Hepatocyte (in vitro differentiated cells): Measurements from ENCODE around the gene GAS6. TPM values are rescaled to one million over a fixed set of nuclear protein-coding genes. Genes with fewer than 3 reads are reported as not detected.

Experiments
- DNase-seq: peaks from one replicate; pipeline ENCODE4 v3.0.0-alpha.2; 2016; ENCODE audit warnings: low spot score
- H2AFZ ChIP-seq: fragments of 200-600 bp; sonication (generic); 2 replicates; pipeline ENCODE4 v1.6.0; 2016; ENCODE audit warnings: antibody characterized with exemption, mild to moderate bottlenecking
- H3K27ac ChIP-seq: fragments of 200-600 bp; sonication (generic); 2 replicates; pipeline ENCODE4 v1.5.1; 2016; ENCODE audit warnings: mild to moderate bottlenecking
- H3K27me3 ChIP-seq: fragments of 200-600 bp; sonication (generic); 2 replicates; pipeline ENCODE4 v1.6.1; 2016
- H3K36me3 ChIP-seq: fragments of 200-600 bp; sonication (generic); replicated peaks from 2 replicates; pipeline ENCODE4 v1.5.1; 2016; ENCODE audit warnings: low read depth; ENCODE audit not compliant: insufficient read depth
- H3K4me1 ChIP-seq: fragments of 200-600 bp; sonication (generic); 2 replicates; pipeline ENCODE4 v1.5.1; 2016; ENCODE audit warnings: mild to moderate bottlenecking, moderate library complexity; ENCODE audit not compliant: insufficient read depth
- H3K4me2 ChIP-seq: fragments of 200-600 bp; sonication (generic); 2 replicates; pipeline ENCODE4 v1.6.0; 2016
- H3K4me3 ChIP-seq: fragments of 200-600 bp; sonication (generic); 2 replicates; pipeline ENCODE4 v1.5.1; 2016; ENCODE audit warnings: mild to moderate bottlenecking
- H3K79me2 ChIP-seq: fragments of 200-600 bp; sonication (generic); 2 replicates; pipeline ENCODE4 v1.6.0; 2017; ENCODE audit warnings: mild to moderate bottlenecking
- H3K9me2 ChIP-seq: fragments of 200-600 bp; sonication (generic); replicated peaks from 2 replicates; pipeline ENCODE4 v1.6.0; 2017; ENCODE audit warnings: mild to moderate bottlenecking; ENCODE audit not compliant: insufficient read depth
- H3K9me3 ChIP-seq: fragments of 200-600 bp; sonication (generic); 2 replicates; pipeline ENCODE4 v1.5.1; 2016; ENCODE audit warnings: low read depth, mild to moderate bottlenecking
- H4K20me1 ChIP-seq: fragments of 200-600 bp; sonication (generic); 2 replicates; pipeline ENCODE4 v1.6.0; 2016; ENCODE audit warnings: mild to moderate bottlenecking; ENCODE audit not compliant: insufficient read depth, poor library complexity, severe bottlenecking
- CTCF ChIP-seq: fragments of 200-600 bp; sonication (generic); IDR thresholded peaks from 2 replicates; pipeline ENCODE4 v1.5.1; 2016; ENCODE audit warnings: antibody characterized with exemption, mild to moderate bottlenecking; ENCODE audit not compliant: poor library complexity
- EZH2 ChIP-seq: fragments of 200-600 bp; sonication (generic); IDR thresholded peaks from 2 replicates; pipeline ENCODE4 v1.6.1; 2016; ENCODE audit warnings: antibody characterized with exemption, mild to moderate bottlenecking, borderline replicate concordance
- EZH2phosphoT487 ChIP-seq: fragments of 200-600 bp; sonication (generic); IDR thresholded peaks from one replicate; pipeline ENCODE4 v1.6.1; 2018; ENCODE audit warnings: antibody characterized with exemption, mild to moderate bottlenecking, low read depth, moderate library complexity; ENCODE audit not compliant: unreplicated experiment, severe bottlenecking
- WGBS: methylation state at CpG from one replicate; pipeline ENCODE4 v1.1.6; 2016; ENCODE audit warnings: low lambda C conversion rate; ENCODE audit errors: missing lambda C conversion rate; 5-methylcytosine and 5-hydroxymethylcytosine counted together
- polyA plus RNA-seq: library from polyadenylated mRNA; unstranded; fragments of >200 nt; fragmentation: Nextera tagmentation; extraction: Ambion mirVana; gene quantifications from 2 replicates; pipeline ENCODE4 v1.2.1, GENCODE V29; 2016
- total RNA-seq: library from RNA; depleted of rRNA; stranded (reverse); fragments of >200 nt; gene quantifications from 2 replicates; pipeline ENCODE4 v1.2.3, GENCODE V29; 2014

The GAS6 gene
- total and polyA plus RNA-seq, 2 experiments from 2014 or later: 70.0 to 146 TPM

- H3K9me2 ChIP-seq: no peaks in the 10 kb centered on the region
- 85% methylated on average over 13 of the region's 32 CpGs for WGBS
- no peaks in the 10 kb centered on the region for H3K27me3 ChIP-seq
Observed at GRCh38 chr13:113803409-113804016, 60.4 kb downstream of the GAS6 start.

GRCh38 chr13:113802761-113803160 is 61.1 kb downstream of the GAS6 start:
- H3K79me2 ChIP-seq: no peaks in the 10 kb centered on the region
- WGBS: 100% methylated on average over 5 of the region's 25 CpGs
- H3K36me3 ChIP-seq: no peaks in the 10 kb centered on the region
- TF ChIP-seq EZH2phosphoT487: no peak
- TF ChIP-seq EZH2: no peak
- TF ChIP-seq CTCF: no peak
- H3K4me1 ChIP-seq: peaks cover 5% of the 10 kb centered on the region
- H3K9me3 ChIP-seq: no peaks in the 10 kb centered on the region
- H2AFZ ChIP-seq: no peak overlapping the region
- DNase-seq: no peak
- no peak overlapping the region for H3K4me3 ChIP-seq
- H4K20me1 ChIP-seq: no peaks in the 10 kb centered on the region
- H3K9me2 ChIP-seq: no peaks in the 10 kb centered on the region
- no peak overlapping the region for H3K27ac ChIP-seq
- no peak overlapping the region for H3K4me2 ChIP-seq
- no peaks in the 10 kb centered on the region for H3K27me3 ChIP-seq

More at GRCh38 chr13:113803409-113804016, 60.4 kb downstream of the GAS6 start:
- no peak for TF ChIP-seq EZH2phosphoT487
- no peak for TF ChIP-seq CTCF
- no peak for TF ChIP-seq EZH2
- no peak overlapping the region for H2AFZ ChIP-seq
- H3K4me1 ChIP-seq: peaks cover 5% of the 10 kb centered on the region
- H3K4me2 ChIP-seq: no peak overlapping the region
- DNase-seq: no peak
- H4K20me1 ChIP-seq: no peaks in the 10 kb centered on the region
- no peaks in the 10 kb centered on the region for H3K36me3 ChIP-seq
- no peak overlapping the region for H3K4me3 ChIP-seq
- no peaks in the 10 kb centered on the region for H3K9me3 ChIP-seq
- H3K27ac ChIP-seq: no peak overlapping the region
- no peaks in the 10 kb centered on the region for H3K79me2 ChIP-seq

GRCh38 chr13:113802090-113802531 is 61.8 kb downstream of the GAS6 start:
- DNase-seq: peak; percentile 82
- peak overlapping the region; percentile 50 for H3K4me2 ChIP-seq
- no peaks in the 10 kb centered on the region for H3K9me2 ChIP-seq
- no peak overlapping the region for H3K4me3 ChIP-seq
- no peaks in the 10 kb centered on the region for H3K79me2 ChIP-seq
- H3K27ac ChIP-seq: peak overlapping the region; percentile 65
- no peaks in the 10 kb centered on the region for H3K9me3 ChIP-seq
- no peaks in the 10 kb centered on the region for H4K20me1 ChIP-seq
- peaks cover 5% of the 10 kb centered on the region for H3K4me1 ChIP-seq
- H3K27me3 ChIP-seq: no peaks in the 10 kb centered on the region
- TF ChIP-seq CTCF: no peak
- TF ChIP-seq EZH2phosphoT487: no peak
- no peak for TF ChIP-seq EZH2
- no peaks in the 10 kb centered on the region for H3K36me3 ChIP-seq
- WGBS: 37% methylated on average over 13 of the region's 15 CpGs
- peak overlapping the region; percentile 17 for H2AFZ ChIP-seq
